Right atrium auricular region (tissue), 2 donors: ENCODE results near the gene NRN1. TPM values are rescaled to one million over a fixed set of nuclear protein-coding genes. Genes with fewer than 3 reads are reported as not detected.

Experiments
- DNase-seq: peaks from one replicate; pipeline ENCODE4 v3.0.0-alpha.2; 2019; ENCODE audit warnings: low spot score
- H3K27ac ChIP-seq, 2 donors: fragments of 200-600 bp; sonication (generic); 1 replicate in 1 of 2; 2 replicates in 1 of 2; pipeline ENCODE4 v1.5.1; 2016 to 2019
- H3K27me3 ChIP-seq, 2 donors: fragments of 200-600 bp; sonication (generic); one replicate each; pipeline versions ENCODE4 v1.5.1 to v1.6.0; 2017 to 2019
- H3K36me3 ChIP-seq: fragments of 200-600 bp; sonication (generic); one replicate; pipeline ENCODE4 v1.5.1; 2016
- H3K4me1 ChIP-seq, 2 donors: fragments of 200-600 bp; sonication (generic); one replicate each; pipeline versions ENCODE4 v1.5.1 to v1.6.0; 2017 to 2019
- H3K4me3 ChIP-seq, 2 donors: fragments of 200-600 bp; sonication (generic); 1 replicate in 1 of 2; 2 replicates in 1 of 2; pipeline ENCODE4 v1.5.1; 2017 to 2019; ENCODE audit warnings: mild to moderate bottlenecking in 1 of 2, moderate library complexity in 1 of 2
- H3K9me3 ChIP-seq, 2 donors: fragments of 200-600 bp; sonication (generic); one replicate each; pipeline ENCODE4 v1.5.1; 2019
- total RNA-seq, 2 donors: library from RNA; depleted of rRNA; stranded (reverse); fragments of >200 nt; gene quantifications; one replicate each; pipeline ENCODE4 v1.1.0, GENCODE V29; 2016
- TF ChIP-seq, protein P1 (sequence below), 2 donors: fragments of 200-600 bp; sonication (generic); IDR thresholded peaks; one replicate each; pipeline ENCODE4 v1.5.1; 2019; ENCODE audit warnings: antibody characterized with exemption in 2 of 2

NRN1 gene
- total RNA-seq, 2 donors from 2014 or later: 6.6 to 7.5 TPM

- no peak for DNase-seq
- Histone ChIP-seq H3K4me1 (peaks cover 0 to 51% of the 10 kb centered on the region in 2 donors), H3K36me3 (no peaks in the 10 kb centered on the region), H3K9me3 (no peaks in the 10 kb centered on the region), H3K27ac (peak overlapping the region; percentile 53 to 58), H3K4me3 (peak overlapping the region; percentile 5 to 34), H3K27me3 (peaks cover 76 to 79% of the 10 kb centered on the region in 2 donors)
- TF ChIP-seq, protein P1, sequence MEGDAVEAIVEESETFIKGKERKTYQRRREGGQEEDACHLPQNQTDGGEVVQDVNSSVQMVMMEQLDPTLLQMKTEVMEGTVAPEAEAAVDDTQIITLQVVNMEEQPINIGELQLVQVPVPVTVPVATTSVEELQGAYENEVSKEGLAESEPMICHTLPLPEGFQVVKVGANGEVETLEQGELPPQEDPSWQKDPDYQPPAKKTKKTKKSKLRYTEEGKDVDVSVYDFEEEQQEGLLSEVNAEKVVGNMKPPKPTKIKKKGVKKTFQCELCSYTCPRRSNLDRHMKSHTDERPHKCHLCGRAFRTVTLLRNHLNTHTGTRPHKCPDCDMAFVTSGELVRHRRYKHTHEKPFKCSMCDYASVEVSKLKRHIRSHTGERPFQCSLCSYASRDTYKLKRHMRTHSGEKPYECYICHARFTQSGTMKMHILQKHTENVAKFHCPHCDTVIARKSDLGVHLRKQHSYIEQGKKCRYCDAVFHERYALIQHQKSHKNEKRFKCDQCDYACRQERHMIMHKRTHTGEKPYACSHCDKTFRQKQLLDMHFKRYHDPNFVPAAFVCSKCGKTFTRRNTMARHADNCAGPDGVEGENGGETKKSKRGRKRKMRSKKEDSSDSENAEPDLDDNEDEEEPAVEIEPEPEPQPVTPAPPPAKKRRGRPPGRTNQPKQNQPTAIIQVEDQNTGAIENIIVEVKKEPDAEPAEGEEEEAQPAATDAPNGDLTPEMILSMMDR (IDR thresholded peaks at IDR 0.05): peak in 1 of 2 donors; percentile 30
Measured at GRCh38 chr6:5998711-5999687, 7.7 kb downstream of the NRN1 start.

DNA sequence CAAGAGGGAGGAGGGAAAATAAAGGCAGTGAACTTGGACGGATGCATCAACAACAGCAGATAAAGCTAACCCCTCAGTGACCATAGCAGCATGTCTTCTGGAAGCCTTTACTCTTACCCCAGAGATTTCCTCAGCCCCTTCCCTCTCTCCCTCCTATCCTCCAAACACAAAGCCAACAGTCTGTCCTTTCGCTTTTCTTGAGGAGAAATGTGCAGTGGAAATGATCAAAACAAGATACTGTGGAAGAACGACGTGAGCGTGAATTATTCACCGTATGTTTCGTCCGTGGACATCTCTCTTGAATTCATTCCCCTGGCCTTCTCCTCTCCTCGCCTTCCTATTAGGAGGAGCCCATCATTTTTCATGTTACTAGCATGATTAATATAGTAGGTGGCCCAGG, 8.5 kb downstream of the NRN1 start:
- Histone ChIP-seq H3K9me3 (no peaks in the 10 kb centered on the region), H3K27ac (peak overlapping the region; percentile 5 to 56), H3K4me3 (no peak overlapping the region), H3K36me3 (no peaks in the 10 kb centered on the region), H3K4me1 (peaks cover 0 to 45% of the 10 kb centered on the region in 2 donors), H3K27me3 (peaks cover 71 to 77% of the 10 kb centered on the region in 2 donors)
- DNase-seq: no peak
- TF ChIP-seq, protein P1 (IDR thresholded peaks at IDR 0.05): no peak

DNA sequence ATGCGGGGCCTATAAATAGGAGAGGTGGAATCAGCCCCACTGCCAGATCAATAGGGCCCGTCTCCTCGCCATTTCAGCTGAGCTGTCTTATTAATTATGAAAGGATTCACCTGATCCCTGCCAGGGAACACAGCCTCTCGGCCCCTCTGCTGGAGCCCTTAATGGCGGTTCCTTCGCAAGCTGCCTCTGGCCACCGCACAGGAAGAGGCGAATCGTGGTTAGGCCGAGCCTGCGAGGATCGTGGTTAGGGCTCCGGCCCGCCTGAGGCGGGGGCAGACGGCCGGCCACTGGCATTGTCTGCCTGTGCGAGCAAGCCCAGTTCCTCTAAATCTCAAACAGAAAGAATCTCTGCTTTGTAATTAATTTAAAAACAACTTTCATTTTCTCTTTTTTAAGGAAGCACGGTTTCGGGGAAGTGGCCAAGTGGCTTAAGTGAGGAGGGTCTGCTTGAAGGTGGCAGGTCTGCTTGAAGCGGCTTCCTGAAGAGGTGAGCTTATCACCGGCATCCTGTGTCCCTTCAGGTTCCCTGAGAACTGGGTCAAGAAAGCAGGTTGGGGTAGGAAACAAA, 9.2 kb downstream of the NRN1 start:
- Histone ChIP-seq H3K9me3 (no peaks in the 10 kb centered on the region), H3K27ac (peak overlapping the region; percentile 56 to 60), H3K4me3 (peak overlapping the region in 1 of 2 donors; percentile 53), H3K36me3 (no peaks in the 10 kb centered on the region), H3K27me3 (peaks cover 63 to 70% of the 10 kb centered on the region in 2 donors), H3K4me1 (peaks cover 0 to 39% of the 10 kb centered on the region in 2 donors)
- no peak for DNase-seq
- TF ChIP-seq, protein P1 (IDR thresholded peaks at IDR 0.05): no peak

- TF ChIP-seq, protein P1 (IDR thresholded peaks at IDR 0.05): no peak
- Histone ChIP-seq H3K4me3 (peak overlapping the region; percentile 33 to 53), H3K27ac (peak overlapping the region; percentile 56 to 60), H3K27me3 (peaks cover 57 to 63% of the 10 kb centered on the region in 2 donors), H3K9me3 (no peaks in the 10 kb centered on the region), H3K4me1 (peaks cover 0 to 33% of the 10 kb centered on the region in 2 donors), H3K36me3 (no peaks in the 10 kb centered on the region)
- DNase-seq: no peak
Measured at GRCh38 chr6:5996714-5997419, 9.9 kb downstream of the NRN1 start.

DNA sequence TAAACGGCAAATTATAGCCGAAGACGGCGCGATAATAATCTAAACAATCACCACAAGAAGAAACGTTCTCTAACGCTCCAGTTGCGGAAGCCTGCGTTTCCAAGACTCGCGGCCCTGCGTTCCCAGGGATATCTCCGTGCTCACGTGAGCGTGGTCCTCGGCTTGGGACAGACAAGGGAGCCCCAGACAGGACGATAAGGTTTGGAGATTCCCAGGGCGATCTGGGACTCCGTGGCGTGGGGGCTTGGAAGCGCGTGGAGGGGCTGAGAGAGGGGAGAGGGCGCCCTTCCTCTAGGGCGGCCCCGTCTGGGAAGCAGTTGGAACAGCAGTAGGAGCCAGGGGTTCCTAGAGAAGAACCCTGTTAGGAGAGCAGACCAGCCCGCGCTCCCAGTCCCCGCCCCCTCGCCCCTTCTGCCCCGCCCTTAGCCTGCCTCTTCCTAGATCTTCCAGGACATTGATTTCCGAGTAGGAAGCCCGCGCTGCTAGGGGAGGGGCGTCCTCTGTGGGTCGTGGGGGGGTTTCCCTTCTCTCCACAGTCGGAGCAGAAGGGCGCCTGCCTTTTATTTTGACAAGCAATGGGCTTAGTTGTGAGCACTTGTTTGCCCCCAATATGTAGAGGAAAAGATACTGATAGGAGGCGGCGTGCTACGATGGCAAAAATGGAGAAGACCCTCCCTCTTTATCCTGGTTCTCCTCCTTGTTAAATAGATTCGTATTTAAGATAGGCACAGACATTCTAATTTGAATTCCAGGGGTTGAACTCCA, 10.6 kb downstream of the NRN1 start:
- TF ChIP-seq, protein P1 (IDR thresholded peaks at IDR 0.05): peak in 1 of 2 donors; percentile 39
- peak overlapping the region; percentile 56 to 60 for H3K27ac ChIP-seq
- H3K4me3 ChIP-seq: peak overlapping the region; percentile 33 to 53
- H3K4me1 ChIP-seq: peaks cover 0 to 32% of the 10 kb centered on the region in 2 donors
- H3K27me3 ChIP-seq: peaks cover 56 to 61% of the 10 kb centered on the region in 2 donors
- H3K9me3 ChIP-seq: no peaks in the 10 kb centered on the region
- DNase-seq: no peak
- no peaks in the 10 kb centered on the region for H3K36me3 ChIP-seq
